SK-N-SH treated with all-trans-retinoic acid at 6 μM for 48 hours (cell line): ENCODE measurements around the gene RNF213.

Experiments
- ARNTL ChIP-seq: fragments of 450-650 bp; formaldehyde crosslinking; IDR thresholded peaks from 2 replicates; pipeline ENCODE4 v1.5.0; 2020; ENCODE audit warnings: low read depth, mild to moderate bottlenecking, moderate library complexity, borderline replicate concordance
- BACH2 ChIP-seq: fragments of 250-450 bp; sonication (Bioruptor Pico); IDR thresholded peaks from 2 replicates; pipeline ENCODE4 v1.9.0; 2021; ENCODE audit warnings: mild to moderate bottlenecking, borderline replicate concordance
- CREB5 ChIP-seq: fragments of 250-450 bp; sonication (Bioruptor Pico); IDR thresholded peaks from 2 replicates; pipeline ENCODE4 v1.5.1; 2020; ENCODE audit warnings: low read depth, mild to moderate bottlenecking, moderate library complexity
- ESRRG ChIP-seq: fragments of 250-450 bp; sonication (Bioruptor Pico); IDR thresholded peaks from 2 replicates; pipeline ENCODE4 v1.6.1; 2021; ENCODE audit warnings: mild to moderate bottlenecking
- ISL1 ChIP-seq: fragments of 250-450 bp; sonication (Bioruptor Pico); IDR thresholded peaks from 2 replicates; pipeline ENCODE4 v2.1.2; 2022; ENCODE audit warnings: mild to moderate bottlenecking, moderate library complexity
- PATZ1 ChIP-seq: fragments of 250-450 bp; sonication (Bioruptor Pico); IDR thresholded peaks from 2 replicates; pipeline ENCODE4 v1.8.0; 2020; ENCODE audit warnings: mild to moderate bottlenecking, moderate library complexity, borderline replicate concordance
- PPARA ChIP-seq: fragments of 250-450 bp; sonication (Bioruptor Pico); IDR thresholded peaks from 2 replicates; pipeline ENCODE4 v1.5.0; 2020; ENCODE audit warnings: mild to moderate bottlenecking, borderline replicate concordance
- RARB ChIP-seq: fragments of 250-450 bp; sonication (Bioruptor Pico); IDR thresholded peaks from 2 replicates; pipeline ENCODE4 v1.8.0; 2021; ENCODE audit warnings: mild to moderate bottlenecking, moderate library complexity
- TSHZ2 ChIP-seq: fragments of 250-450 bp; sonication (Bioruptor Pico); IDR thresholded peaks from 2 replicates; pipeline ENCODE4 v1.5.0; 2020; ENCODE audit warnings: mild to moderate bottlenecking, moderate library complexity
- ZFP3 ChIP-seq: fragments of 250-450 bp; sonication (Bioruptor Pico); IDR thresholded peaks from 2 replicates; pipeline ENCODE4 v1.5.0; 2020; ENCODE audit warnings: mild to moderate bottlenecking, moderate library complexity
- ZFP30 ChIP-seq: fragments of 450-650 bp; formaldehyde crosslinking; IDR thresholded peaks from 2 replicates; pipeline ENCODE4 v1.5.0; 2022; ENCODE audit warnings: mild to moderate bottlenecking, moderate library complexity
- ZNF70 ChIP-seq: fragments of 450-650 bp; formaldehyde crosslinking; IDR thresholded peaks from 2 replicates; pipeline ENCODE4 v1.5.0; 2020; ENCODE audit warnings: mild to moderate bottlenecking, moderate library complexity

- TF ChIP-seq ISL1 (CRISPR knock-in tag) (no peak), CREB5 (CRISPR knock-in tag) (no peak), PATZ1 (CRISPR knock-in tag) (no peak), ZFP3 (CRISPR knock-in tag) (no peak), RARB (no peak), TSHZ2 (CRISPR knock-in tag) (no peak), ZFP30 (CRISPR knock-in tag) (no peak), PPARA (no peak), BACH2 (CRISPR knock-in tag) (no peak), ARNTL (CRISPR knock-in tag) (no peak), ZNF70 (CRISPR knock-in tag) (no peak), ESRRG (CRISPR knock-in tag) (no peak)
Measured at GRCh38 chr17:80364091-80364691, 103.5 kb downstream of the RNF213 start.
